Esophagus muscularis mucosa (tissue), 4 donors: ENCODE results near the gene CHIT1.

ENCODE experiments used
- CTCF ChIP-seq, 3 experiments: fragments of 200-600 bp in 2 of 3; fragments of 450-650 bp in 1 of 3; sonication (generic) in 2 of 3; IDR thresholded peaks; one replicate each; pipeline ENCODE4 v1.5.1; 2017 to 2019; ENCODE audit warnings: antibody characterized with exemption in 3 of 3, mild to moderate bottlenecking in 2 of 3, moderate library complexity in 1 of 3
- EP300 ChIP-seq: sonication (generic); formaldehyde crosslinking; IDR thresholded peaks from one replicate; pipeline ENCODE4 v1.6.1; 2017; ENCODE audit warnings: antibody characterized with exemption
- POLR2A ChIP-seq: fragments of 450-650 bp; IDR thresholded peaks from one replicate; pipeline ENCODE4 v1.6.1; 2017; ENCODE audit warnings: antibody characterized with exemption, moderate library complexity, mild to moderate bottlenecking, low read depth

GRCh38 chr1:203204756-203205155, 24.7 kb downstream of the CHIT1 start:
- TF ChIP-seq CTCF (IDR thresholded peaks at IDR 0.05), result no peak
- no peak for TF ChIP-seq EP300
- no peak for TF ChIP-seq POLR2A
